Liver (tissue), 3 donors: ENCODE data around the gene ACTL7B.

Source experiments
- ATF3 ChIP-seq: IDR thresholded peaks from 2 replicates; pipeline ENCODE4 v1.6.1; 2016; ENCODE audit warnings: antibody characterized with exemption
- CTCF ChIP-seq: fragments of 150-350 bp; IDR thresholded peaks from 2 replicates; pipeline ENCODE4 v1.5.1; 2017; ENCODE audit warnings: improper control_type of control experiment, low read depth, low read length; ENCODE audit not compliant: missing input control
- HNF4G ChIP-seq: IDR thresholded peaks from 2 replicates; pipeline ENCODE4 v1.6.1; 2016; ENCODE audit warnings: antibody characterized with exemption
- JUND ChIP-seq, 2 donors: IDR thresholded peaks; 2 replicates each; pipeline ENCODE4 v1.6.1; 2016; ENCODE audit warnings: antibody characterized with exemption in 2 of 2
- MAX ChIP-seq: IDR thresholded peaks from 2 replicates; pipeline ENCODE4 v1.6.1; 2016; ENCODE audit warnings: antibody characterized with exemption
- RAD21 ChIP-seq, 2 donors: IDR thresholded peaks; 2 replicates each; pipeline ENCODE4 v1.6.1; 2016; ENCODE audit warnings: antibody characterized with exemption in 2 of 2, mild to moderate bottlenecking in 2 of 2
- TAF1 ChIP-seq: conservative IDR thresholded peaks from 2 replicates; pipeline ENCODE4 v1.6.1; 2016; ENCODE audit warnings: antibody characterized with exemption, mild to moderate bottlenecking
- donor health status: healthy.
- donor health status: healthy.

GRCh38 chr9:108854641-108855528, 901 bp downstream of the ACTL7B start:
- no peak for TF ChIP-seq CTCF
- TF ChIP-seq JUND (IDR thresholded peaks at IDR 0.05) = no peak
- no peak for TF ChIP-seq TAF1
- TF ChIP-seq RAD21 (IDR thresholded peaks at IDR 0.05) = no peak
- no peak for TF ChIP-seq ATF3
- no peak for TF ChIP-seq MAX
- TF ChIP-seq HNF4G = no peak
